KMS-11 (cell line): ENCODE measurements around the gene PIEZO2.

Source experiments
- H2AFZ ChIP-seq: fragments of 200-600 bp; sonication (generic); 2 replicates; pipeline ENCODE4 v1.6.1; 2016; ENCODE audit warnings: antibody characterized with exemption, mixed run types, low read depth
- H3K27ac ChIP-seq: fragments of 200-600 bp; sonication (generic); 2 replicates; pipeline ENCODE4 v1.6.1; 2016; ENCODE audit warnings: mild to moderate bottlenecking, mixed run types
- H3K27me3 ChIP-seq: fragments of 200-600 bp; sonication (generic); 2 replicates; pipeline ENCODE4 v1.6.1; 2017; ENCODE audit warnings: mild to moderate bottlenecking, low read depth, mixed run types, moderate library complexity; ENCODE audit not compliant: insufficient read depth
- H3K36me3 ChIP-seq: fragments of 200-600 bp; sonication (generic); 2 replicates; pipeline ENCODE4 v1.6.1; 2017; ENCODE audit warnings: mild to moderate bottlenecking, mixed run types; ENCODE audit not compliant: insufficient read depth
- H3K4me1 ChIP-seq: fragments of 200-600 bp; sonication (generic); 2 replicates; pipeline ENCODE4 v1.6.1; 2016; ENCODE audit warnings: mild to moderate bottlenecking, low read depth, mixed run types; ENCODE audit not compliant: poor library complexity, severe bottlenecking
- H3K4me2 ChIP-seq: fragments of 200-600 bp; sonication (generic); 2 replicates; pipeline ENCODE4 v1.7.0; 2016; ENCODE audit warnings: mild to moderate bottlenecking, mixed run types
- H3K4me3 ChIP-seq: fragments of 200-600 bp; sonication (generic); IDR thresholded peaks from 2 replicates; pipeline ENCODE4 v1.6.1; 2017; ENCODE audit warnings: low read depth, low read length, mixed read lengths; ENCODE audit not compliant: insufficient read depth
- H3K79me2 ChIP-seq: fragments of 200-600 bp; sonication (generic); 2 replicates; pipeline ENCODE4 v1.6.1; 2016; ENCODE audit warnings: low read depth, mixed run types; ENCODE audit not compliant: insufficient read depth
- H3K9ac ChIP-seq: fragments of 200-600 bp; sonication (generic); 2 replicates; pipeline ENCODE4 v1.6.1; 2016; ENCODE audit warnings: mild to moderate bottlenecking, mixed run types
- H4K20me1 ChIP-seq: fragments of 200-600 bp; sonication (generic); 2 replicates; pipeline ENCODE4 v1.6.1; 2016; ENCODE audit warnings: mild to moderate bottlenecking, mixed run types; ENCODE audit not compliant: insufficient read depth
- TF ChIP-seq, protein P1 (sequence below): fragments of 200-600 bp; sonication (generic); conservative IDR thresholded peaks from 2 replicates; pipeline ENCODE4 v1.6.1; 2017; ENCODE audit warnings: low read depth, mild to moderate bottlenecking, antibody characterized with exemption, low read length, moderate library complexity, mixed read lengths

PIEZO2 gene

DNA sequence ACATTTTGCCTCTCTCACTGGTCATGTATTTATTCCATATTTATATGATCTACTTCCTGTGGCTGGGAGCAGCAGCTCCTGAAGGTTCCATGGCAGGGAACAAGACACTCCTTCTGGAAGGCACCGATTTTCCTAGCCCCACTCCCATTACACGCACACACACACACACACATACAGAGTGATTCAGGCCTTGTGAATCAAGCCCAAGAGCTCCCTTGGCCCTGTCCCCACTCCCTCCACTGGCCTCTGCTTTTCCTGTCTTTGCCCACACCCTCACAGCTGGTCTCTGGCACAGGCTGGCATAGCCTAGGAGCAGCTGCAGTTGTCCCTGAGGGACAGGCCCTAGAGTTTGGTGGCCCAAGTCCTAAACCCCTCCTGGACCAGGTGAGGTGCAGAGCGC, 421.9 kb downstream of the PIEZO2 start:
- H3K4me1 ChIP-seq, result no peaks in the 10 kb centered on the region
- H4K20me1 ChIP-seq, result no peaks in the 10 kb centered on the region
- no peak overlapping the region for H2AFZ ChIP-seq
- no peak overlapping the region for H3K27ac ChIP-seq
- TF ChIP-seq, protein P1, sequence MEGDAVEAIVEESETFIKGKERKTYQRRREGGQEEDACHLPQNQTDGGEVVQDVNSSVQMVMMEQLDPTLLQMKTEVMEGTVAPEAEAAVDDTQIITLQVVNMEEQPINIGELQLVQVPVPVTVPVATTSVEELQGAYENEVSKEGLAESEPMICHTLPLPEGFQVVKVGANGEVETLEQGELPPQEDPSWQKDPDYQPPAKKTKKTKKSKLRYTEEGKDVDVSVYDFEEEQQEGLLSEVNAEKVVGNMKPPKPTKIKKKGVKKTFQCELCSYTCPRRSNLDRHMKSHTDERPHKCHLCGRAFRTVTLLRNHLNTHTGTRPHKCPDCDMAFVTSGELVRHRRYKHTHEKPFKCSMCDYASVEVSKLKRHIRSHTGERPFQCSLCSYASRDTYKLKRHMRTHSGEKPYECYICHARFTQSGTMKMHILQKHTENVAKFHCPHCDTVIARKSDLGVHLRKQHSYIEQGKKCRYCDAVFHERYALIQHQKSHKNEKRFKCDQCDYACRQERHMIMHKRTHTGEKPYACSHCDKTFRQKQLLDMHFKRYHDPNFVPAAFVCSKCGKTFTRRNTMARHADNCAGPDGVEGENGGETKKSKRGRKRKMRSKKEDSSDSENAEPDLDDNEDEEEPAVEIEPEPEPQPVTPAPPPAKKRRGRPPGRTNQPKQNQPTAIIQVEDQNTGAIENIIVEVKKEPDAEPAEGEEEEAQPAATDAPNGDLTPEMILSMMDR, result no peak
- H3K79me2 ChIP-seq, result no peaks in the 10 kb centered on the region
- no peaks in the 10 kb centered on the region for H3K36me3 ChIP-seq
- H3K4me2 ChIP-seq, result no peak overlapping the region
- H3K27me3 ChIP-seq, result no peaks in the 10 kb centered on the region
- H3K4me3 ChIP-seq, result no peak overlapping the region
- no peak overlapping the region for H3K9ac ChIP-seq

DNA sequence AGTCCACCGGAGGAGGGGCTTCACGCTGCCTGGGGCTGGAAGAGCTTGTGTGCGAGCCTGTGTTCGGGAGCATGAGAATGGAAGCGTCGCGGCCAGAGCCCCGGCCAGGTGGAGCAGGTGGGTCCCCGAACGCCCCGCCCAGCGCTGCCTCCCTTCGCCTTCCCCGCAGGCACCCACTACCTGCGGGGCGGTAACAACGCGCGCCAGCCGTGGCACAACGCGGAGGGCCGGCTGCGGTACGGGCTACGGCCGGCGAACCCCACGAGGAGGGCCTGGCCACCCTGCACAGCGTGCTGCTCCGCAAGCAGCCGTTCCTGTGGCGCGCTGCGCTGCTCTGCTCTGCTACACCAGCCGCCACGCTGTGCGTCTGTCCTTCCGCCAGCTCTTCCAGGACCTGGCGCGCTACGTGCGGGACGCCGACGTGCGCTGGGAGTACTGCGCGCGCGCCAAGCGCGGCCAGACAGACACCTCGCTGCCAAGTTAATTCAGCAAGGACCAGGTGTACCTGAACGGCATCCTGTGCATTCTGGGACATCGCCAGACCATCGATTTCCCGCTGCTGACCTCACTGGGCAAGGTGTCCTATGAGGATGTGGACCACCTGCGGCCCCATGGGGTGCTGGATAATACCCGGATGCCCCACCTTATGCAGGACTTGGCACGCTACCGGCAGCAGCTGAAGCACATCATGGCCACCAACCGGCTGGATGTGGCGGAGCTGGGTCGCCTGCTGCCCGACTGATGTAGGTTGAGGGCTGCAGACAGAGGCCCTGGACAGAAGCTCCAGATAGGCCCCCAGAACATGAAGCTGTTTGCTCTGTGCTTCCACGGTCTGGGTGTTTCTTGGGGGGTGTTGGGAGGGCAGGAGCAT, 422.9 kb downstream of the PIEZO2 start:
- Histone ChIP-seq H3K36me3 (no peaks in the 10 kb centered on the region), H3K79me2 (no peaks in the 10 kb centered on the region), H3K9ac (no peak overlapping the region), H3K27me3 (no peaks in the 10 kb centered on the region), H2AFZ (no peak overlapping the region), H4K20me1 (no peaks in the 10 kb centered on the region), H3K4me1 (no peaks in the 10 kb centered on the region), H3K27ac (no peak overlapping the region), H3K4me2 (no peak overlapping the region), H3K4me3 (no peak overlapping the region)
- TF ChIP-seq, protein P1, result no peak

DNA sequence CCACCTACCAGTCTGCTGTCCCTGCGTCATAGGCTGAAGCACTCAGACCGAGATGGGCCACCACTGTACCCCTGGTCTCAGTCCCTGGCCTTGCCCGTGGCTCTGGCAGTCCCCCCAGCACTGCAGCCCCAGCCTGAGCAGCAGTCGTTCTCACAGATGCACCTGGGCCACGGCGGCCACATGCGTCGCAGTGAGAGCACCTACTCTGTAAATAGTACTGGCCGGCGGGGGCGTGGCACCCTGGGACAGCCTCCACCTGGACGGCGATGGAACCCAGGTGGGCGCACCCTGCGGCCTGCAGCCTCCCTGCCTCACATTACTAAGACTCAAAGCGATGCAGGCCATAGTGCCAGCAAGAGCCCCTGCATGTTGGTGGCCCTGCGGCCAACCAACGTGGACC, 424.7 kb downstream of the PIEZO2 start:
- H3K27ac ChIP-seq, result no peak overlapping the region
- H2AFZ ChIP-seq, result no peak overlapping the region
- H3K36me3 ChIP-seq, result no peaks in the 10 kb centered on the region
- no peaks in the 10 kb centered on the region for H4K20me1 ChIP-seq
- no peak overlapping the region for H3K4me3 ChIP-seq
- H3K79me2 ChIP-seq, result no peaks in the 10 kb centered on the region
- no peak overlapping the region for H3K9ac ChIP-seq
- H3K27me3 ChIP-seq, result no peaks in the 10 kb centered on the region
- no peaks in the 10 kb centered on the region for H3K4me1 ChIP-seq
- TF ChIP-seq, protein P1, result no peak
- H3K4me2 ChIP-seq, result no peak overlapping the region

DNA sequence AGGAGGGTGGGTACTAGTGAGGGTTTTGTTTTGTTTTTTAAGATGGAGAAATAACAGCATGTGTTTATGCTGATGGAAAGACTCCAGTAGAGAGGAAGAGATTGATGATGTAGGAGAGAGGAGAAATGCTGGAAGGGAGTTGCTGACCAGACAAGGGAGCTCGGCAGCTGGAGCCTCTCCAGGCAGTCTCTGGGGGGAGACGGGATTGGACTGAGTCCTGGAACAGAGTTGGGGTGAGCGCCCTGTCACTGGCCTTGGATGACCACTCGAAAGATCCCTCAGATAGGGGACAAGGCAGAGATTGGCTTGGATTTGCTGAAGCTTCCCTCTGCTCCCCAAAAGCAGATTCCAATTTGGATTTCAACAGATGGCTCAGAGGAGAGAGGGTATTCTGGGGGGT, 425.9 kb downstream of the PIEZO2 start:
- Histone ChIP-seq H3K27ac (no peak overlapping the region), H3K36me3 (no peaks in the 10 kb centered on the region), H4K20me1 (no peaks in the 10 kb centered on the region), H3K27me3 (no peaks in the 10 kb centered on the region), H3K9ac (no peak overlapping the region), H3K4me1 (no peaks in the 10 kb centered on the region), H3K79me2 (no peaks in the 10 kb centered on the region), H2AFZ (no peak overlapping the region), H3K4me3 (no peak overlapping the region), H3K4me2 (no peak overlapping the region)
- TF ChIP-seq, protein P1, result no peak
